ENCODE data around the gene DCAF4.

DNA sequence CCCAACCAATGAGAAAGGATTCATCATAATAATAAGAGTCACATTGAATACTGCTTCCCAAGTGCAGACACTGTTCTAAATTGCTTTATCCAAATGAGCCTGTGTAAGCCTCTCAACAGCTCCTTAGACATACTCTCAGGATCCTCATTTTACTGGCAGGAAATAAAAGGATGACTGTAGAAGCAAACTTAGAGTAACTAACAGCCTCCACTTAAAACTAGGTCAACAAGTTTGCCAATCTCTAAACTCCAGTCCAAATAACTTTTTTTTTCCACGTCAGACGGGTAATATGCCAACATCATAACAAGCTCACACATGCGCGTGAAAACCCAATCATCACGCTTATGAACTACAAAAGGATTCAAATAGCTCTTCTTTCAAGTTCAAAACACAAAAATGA, 17.1 kb upstream of the DCAF4 start:
- TF ChIP-seq CTCF (conservative IDR thresholded peaks at IDR 0.05), result no peak
- TF ChIP-seq ZFX (IDR thresholded peaks at IDR 0.05), result no peak
